Gastrocnemius medialis (tissue), 4 donors: ENCODE data around the gene STRBP.

ENCODE experiments used
- POLR2A ChIP-seq, 2 donors: fragments of 450-650 bp; IDR thresholded peaks; one replicate each; pipeline ENCODE4 v1.6.1; 2017; ENCODE audit warnings: antibody characterized with exemption in 2 of 2, mild to moderate bottlenecking in 2 of 2, moderate library complexity in 2 of 2
- TF ChIP-seq, protein P1 (sequence below), 5 experiments: fragments of 450-650 bp in 3 of 5; fragments of 200-600 bp in 2 of 5; sonication (generic) in 2 of 5; IDR thresholded peaks in 4 of 5; conservative IDR thresholded peaks in 1 of 5; 1 replicate in 4 of 5; 2 replicates in 1 of 5; pipeline ENCODE4 v1.5.1; 2016 to 2019; ENCODE audit warnings: antibody characterized with exemption in 5 of 5, mild to moderate bottlenecking in 3 of 5, moderate library complexity in 3 of 5

DNA sequence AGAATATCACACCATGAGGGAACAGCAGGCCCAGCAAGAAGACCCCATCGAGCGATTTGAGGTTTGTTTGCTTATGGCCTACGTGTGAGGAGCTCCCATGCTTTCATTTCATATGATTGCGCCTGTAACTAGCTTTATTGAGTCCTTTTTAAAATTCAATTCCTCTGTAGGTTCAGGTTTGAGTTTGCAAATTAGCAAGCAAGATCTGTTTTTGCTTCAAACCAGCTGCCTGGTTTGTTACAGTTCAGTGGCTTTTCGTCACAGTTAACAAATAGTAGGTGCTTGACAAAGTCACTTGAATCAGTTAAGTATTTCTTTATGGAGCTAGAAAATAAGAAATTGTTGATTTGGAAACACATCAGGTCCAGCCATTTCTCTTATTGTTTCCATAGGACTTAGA lies 178.6 kb downstream of the STRBP start:
- TF ChIP-seq, protein P1, sequence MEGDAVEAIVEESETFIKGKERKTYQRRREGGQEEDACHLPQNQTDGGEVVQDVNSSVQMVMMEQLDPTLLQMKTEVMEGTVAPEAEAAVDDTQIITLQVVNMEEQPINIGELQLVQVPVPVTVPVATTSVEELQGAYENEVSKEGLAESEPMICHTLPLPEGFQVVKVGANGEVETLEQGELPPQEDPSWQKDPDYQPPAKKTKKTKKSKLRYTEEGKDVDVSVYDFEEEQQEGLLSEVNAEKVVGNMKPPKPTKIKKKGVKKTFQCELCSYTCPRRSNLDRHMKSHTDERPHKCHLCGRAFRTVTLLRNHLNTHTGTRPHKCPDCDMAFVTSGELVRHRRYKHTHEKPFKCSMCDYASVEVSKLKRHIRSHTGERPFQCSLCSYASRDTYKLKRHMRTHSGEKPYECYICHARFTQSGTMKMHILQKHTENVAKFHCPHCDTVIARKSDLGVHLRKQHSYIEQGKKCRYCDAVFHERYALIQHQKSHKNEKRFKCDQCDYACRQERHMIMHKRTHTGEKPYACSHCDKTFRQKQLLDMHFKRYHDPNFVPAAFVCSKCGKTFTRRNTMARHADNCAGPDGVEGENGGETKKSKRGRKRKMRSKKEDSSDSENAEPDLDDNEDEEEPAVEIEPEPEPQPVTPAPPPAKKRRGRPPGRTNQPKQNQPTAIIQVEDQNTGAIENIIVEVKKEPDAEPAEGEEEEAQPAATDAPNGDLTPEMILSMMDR (IDR thresholded peaks at IDR 0.05 in 4 of 5, conservative IDR thresholded peaks at IDR 0.05 in 1 of 5), result no peak
- TF ChIP-seq POLR2A (IDR thresholded peaks at IDR 0.05), result no peak
